Endodermal cell (in vitro differentiated cells): ENCODE measurements around the gene CDH4. TPM values are rescaled to one million over a fixed set of nuclear protein-coding genes. Genes with fewer than 3 reads are reported as not detected.

Source experiments
- DNase-seq: peaks from one replicate; pipeline ENCODE4 v3.0.0-alpha.2; 2017
- H3K27ac ChIP-seq: 2 replicates; pipeline ENCODE4 v1.5.1; 2013; ENCODE audit warnings: mild to moderate bottlenecking, low read depth, low read length, moderate library complexity
- H3K27me3 ChIP-seq: 2 replicates; pipeline ENCODE4 v1.6.1; 2013; ENCODE audit warnings: mild to moderate bottlenecking, low read length, moderate library complexity; ENCODE audit not compliant: insufficient read depth, control insufficient read depth, poor library complexity, severe bottlenecking
- H3K36me3 ChIP-seq: 2 replicates; pipeline ENCODE4 v1.7.0; 2013; ENCODE audit warnings: mild to moderate bottlenecking, low read length, moderate library complexity; ENCODE audit not compliant: control insufficient read depth, insufficient read depth
- H3K4me1 ChIP-seq: one replicate; pipeline ENCODE4 v1.7.0; 2013; ENCODE audit warnings: low read length; ENCODE audit not compliant: control insufficient read depth, insufficient read depth
- H3K4me3 ChIP-seq: 2 replicates; pipeline ENCODE4 v1.5.1; 2013; ENCODE audit warnings: mild to moderate bottlenecking, low read length, moderate library complexity
- H3K9ac ChIP-seq: 2 replicates; pipeline ENCODE4 v1.6.1; 2013; ENCODE audit warnings: mild to moderate bottlenecking, low read length, moderate library complexity; ENCODE audit not compliant: poor library complexity, severe bottlenecking; ENCODE audit errors: extremely low read depth
- H3K9me3 ChIP-seq: 2 replicates; pipeline ENCODE4 v1.6.1; 2013; ENCODE audit warnings: mild to moderate bottlenecking, low read length, moderate library complexity; ENCODE audit not compliant: control insufficient read depth
- H3K27ac Mint-ChIP-seq: 2 replicates; pipeline ENCODE4 v1.8.0; 2020; ENCODE audit warnings: mixed read lengths
- H3K27me3 Mint-ChIP-seq: 2 replicates; pipeline ENCODE4 v1.8.0; 2021; ENCODE audit warnings: mild to moderate bottlenecking, mixed read lengths; ENCODE audit not compliant: insufficient read depth
- H3K36me3 Mint-ChIP-seq: 2 replicates; pipeline ENCODE4 v1.8.0; 2020; ENCODE audit warnings: low read depth, mixed read lengths
- H3K4me1 Mint-ChIP-seq: 2 replicates; pipeline ENCODE4 v1.8.0; 2020; ENCODE audit warnings: mixed read lengths
- H3K4me3 Mint-ChIP-seq: 2 replicates; pipeline ENCODE4 v1.8.0; 2020; ENCODE audit warnings: mild to moderate bottlenecking, moderate library complexity, mixed read lengths
- H3K9me3 Mint-ChIP-seq: 2 replicates; pipeline ENCODE4 v1.8.0; 2020; ENCODE audit warnings: mild to moderate bottlenecking, mixed read lengths
- CTCF ChIP-seq: fragments of 200-600 bp; sonication (generic); conservative IDR thresholded peaks from 2 replicates; pipeline ENCODE4 v1.5.0; 2021; ENCODE audit warnings: antibody characterized with exemption, mild to moderate bottlenecking
- WGBS, 2 experiments: methylation state at CpG; one replicate each; pipeline versions ENCODE4 v1.1.5 to v1.1.7; 2013; ENCODE audit warnings: missing lambda C conversion rate in 2 of 2, mixed read lengths in 1 of 2; ENCODE audit not compliant: insufficient coverage in 1 of 2, insufficient read length in 1 of 2; 5-methylcytosine and 5-hydroxymethylcytosine counted together
- total RNA-seq, 2 donors: library from RNA; stranded (reverse); fragmentation: NEBNext Ultra II Directional in 1 of 2; extraction: Animal tissue kit (Norgen Biotek cat#: 25700) in 1 of 2; gene quantifications; 2 replicates in 1 of 2; 3 replicates in 1 of 2; pipeline ENCODE4 v1.2.1, GENCODE V29; 2021

Gene CDH4
- total RNA-seq, 2 donors from 2014 or later, result 1.8 to 5.8 TPM

DNA sequence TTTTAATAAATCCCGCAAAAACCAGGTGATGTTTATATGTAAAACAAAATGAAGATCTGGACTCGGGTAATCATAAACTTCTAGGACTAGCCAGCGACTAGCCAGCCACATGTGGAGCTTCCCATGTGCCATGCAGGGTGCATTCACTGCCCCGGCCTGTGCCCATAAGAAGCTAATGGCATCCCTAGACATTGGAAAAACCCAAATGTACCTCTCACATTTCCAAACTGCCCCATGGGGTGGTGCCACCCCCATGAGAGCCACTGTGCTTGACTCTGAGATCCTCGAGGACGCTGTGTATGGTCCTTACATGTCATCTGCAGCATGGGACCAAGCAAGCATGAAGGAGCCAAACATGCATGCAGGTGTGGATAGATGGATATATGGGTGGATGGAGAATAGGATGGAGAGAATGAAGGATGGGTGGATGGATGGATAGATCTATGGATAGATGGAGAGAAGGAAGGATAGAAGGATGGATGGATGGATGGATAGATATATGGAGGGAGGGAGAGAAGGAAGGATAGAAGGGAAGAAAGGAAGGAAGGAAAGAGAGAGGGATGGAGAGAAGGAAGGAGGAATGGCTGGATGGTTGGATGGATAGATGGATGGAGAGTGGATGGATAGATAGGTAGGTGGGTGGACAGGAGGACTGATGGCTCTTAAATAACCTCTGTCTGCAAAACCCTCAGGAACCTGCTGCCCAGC lies 203.6 kb downstream of the CDH4 start:
- Histone ChIP-seq H3K27me3 (no peaks in the 10 kb centered on the region), H3K9ac (no peak overlapping the region), H3K4me1 (no peaks in the 10 kb centered on the region), H3K9me3 (no peaks in the 10 kb centered on the region), H3K27ac (no peak overlapping the region), H3K36me3 (no peaks in the 10 kb centered on the region), H3K4me3 (no peak overlapping the region)
- no peak overlapping the region for H3K4me3 Mint-ChIP-seq
- no peaks in the 10 kb centered on the region for H3K9me3 Mint-ChIP-seq
- no peaks in the 10 kb centered on the region for H3K36me3 Mint-ChIP-seq
- WGBS, 2 experiments, result 95 to 97% methylated on average over 5 to 6 of the region's 6 CpGs
- no peak overlapping the region for H3K27ac Mint-ChIP-seq
- no peak for TF ChIP-seq CTCF
- no peak for DNase-seq
- H3K4me1 Mint-ChIP-seq, result peaks cover 25% of the 10 kb centered on the region
- peaks cover 6% of the 10 kb centered on the region for H3K27me3 Mint-ChIP-seq

GRCh38 chr20:61457725-61458124 lies 205.7 kb downstream of the CDH4 start:
- no peak overlapping the region for H3K4me3 ChIP-seq
- no peaks in the 10 kb centered on the region for H3K36me3 ChIP-seq
- Mint-ChIP-seq H3K36me3 (no peaks in the 10 kb centered on the region), H3K27ac (no peak overlapping the region), H3K27me3 (peaks cover 7% of the 10 kb centered on the region), H3K9me3 (peaks cover 8% of the 10 kb centered on the region), H3K4me3 (no peak overlapping the region), H3K4me1 (peaks cover 14% of the 10 kb centered on the region)
- TF ChIP-seq CTCF, result no peak
- no peaks in the 10 kb centered on the region for H3K9me3 ChIP-seq
- no peaks in the 10 kb centered on the region for H3K27me3 ChIP-seq
- H3K27ac ChIP-seq, result no peak overlapping the region
- no peak overlapping the region for H3K9ac ChIP-seq
- H3K4me1 ChIP-seq, result no peaks in the 10 kb centered on the region
- 94 to 100% methylated on average over 2 to 4 of the region's 4 CpGs for WGBS, 2 experiments
- DNase-seq, result no peak

- Histone ChIP-seq H3K27me3 (no peaks in the 10 kb centered on the region), H3K9ac (no peak overlapping the region), H3K9me3 (no peaks in the 10 kb centered on the region), H3K27ac (no peak overlapping the region), H3K36me3 (no peaks in the 10 kb centered on the region), H3K4me1 (no peaks in the 10 kb centered on the region), H3K4me3 (no peak overlapping the region)
- 92 to 100% methylated on average over 2 to 4 of the region's 4 CpGs for WGBS, 2 experiments
- Mint-ChIP-seq H3K27ac (no peak overlapping the region), H3K9me3 (peaks cover 13% of the 10 kb centered on the region), H3K4me3 (no peak overlapping the region), H3K4me1 (peaks cover 9% of the 10 kb centered on the region), H3K36me3 (peaks cover 3% of the 10 kb centered on the region), H3K27me3 (peaks cover 10% of the 10 kb centered on the region)
- DNase-seq, result no peak
- TF ChIP-seq CTCF, result no peak
Measured at GRCh38 chr20:61458146-61458746, 206.2 kb downstream of the CDH4 start.
